Stimulated activated naive CD4-positive, alpha-beta T cell (primary cell): ENCODE data around the gene ZFAND3.
"Not testable (repeated sequence)": the region's sequence is repeated elsewhere in the genome, so short reads cannot be mapped to it uniquely, and the experiment has no call there.

Experiments
- DNase-seq, 6 experiments: peaks; one replicate each; lab custom pipeline; 2025; lab: John Stamatoyannopoulos, UW

The ZFAND3 gene

DNA sequence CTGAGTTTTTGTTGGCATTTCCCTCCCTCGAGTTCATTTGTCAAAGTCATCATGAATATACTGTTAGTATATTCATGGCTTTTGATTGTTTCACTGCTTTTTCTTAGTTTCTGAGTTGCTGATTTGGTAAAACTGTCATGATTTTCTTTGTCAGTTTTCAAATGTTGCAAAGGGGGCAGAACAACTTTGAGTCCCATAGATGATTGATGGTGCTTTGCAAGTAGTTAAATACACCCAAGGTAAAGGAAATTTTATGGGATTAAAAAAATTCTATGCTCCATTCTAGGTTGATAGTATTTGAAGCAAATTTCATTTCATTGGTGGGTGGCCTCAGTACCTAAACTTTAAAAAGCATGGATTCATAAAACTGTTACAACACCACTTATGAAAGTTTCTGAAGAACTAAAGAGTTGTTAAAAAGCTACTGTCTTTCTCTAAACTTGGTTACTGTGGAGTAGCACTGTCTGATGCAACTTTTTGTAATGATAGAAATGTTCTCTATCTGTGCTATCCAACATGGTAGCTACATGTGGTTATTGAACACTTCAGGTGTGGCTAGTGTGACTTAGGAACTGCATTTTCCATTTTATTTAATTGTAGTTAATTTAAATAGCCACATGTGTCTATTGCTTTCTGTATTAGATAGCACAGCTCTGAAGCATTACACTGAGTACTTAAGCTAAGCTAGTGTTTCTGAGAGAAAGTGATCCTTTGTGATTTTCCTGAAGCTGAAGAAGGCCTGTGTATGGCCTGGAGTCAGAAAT lies 153.6 kb downstream of the ZFAND3 start:
- no peak for DNase-seq

- no peak for DNase-seq
These were observed 154.9 kb downstream of the ZFAND3 start for GRCh38 chr6:37974381-37974780.

- DNase-seq = no peak
These were observed 155.4 kb downstream of the ZFAND3 start for GRCh38 chr6:37974943-37975342.

- DNase-seq = no peak
These were observed 158.2 kb downstream of the ZFAND3 start for GRCh38 chr6:37977715-37978114.

DNA sequence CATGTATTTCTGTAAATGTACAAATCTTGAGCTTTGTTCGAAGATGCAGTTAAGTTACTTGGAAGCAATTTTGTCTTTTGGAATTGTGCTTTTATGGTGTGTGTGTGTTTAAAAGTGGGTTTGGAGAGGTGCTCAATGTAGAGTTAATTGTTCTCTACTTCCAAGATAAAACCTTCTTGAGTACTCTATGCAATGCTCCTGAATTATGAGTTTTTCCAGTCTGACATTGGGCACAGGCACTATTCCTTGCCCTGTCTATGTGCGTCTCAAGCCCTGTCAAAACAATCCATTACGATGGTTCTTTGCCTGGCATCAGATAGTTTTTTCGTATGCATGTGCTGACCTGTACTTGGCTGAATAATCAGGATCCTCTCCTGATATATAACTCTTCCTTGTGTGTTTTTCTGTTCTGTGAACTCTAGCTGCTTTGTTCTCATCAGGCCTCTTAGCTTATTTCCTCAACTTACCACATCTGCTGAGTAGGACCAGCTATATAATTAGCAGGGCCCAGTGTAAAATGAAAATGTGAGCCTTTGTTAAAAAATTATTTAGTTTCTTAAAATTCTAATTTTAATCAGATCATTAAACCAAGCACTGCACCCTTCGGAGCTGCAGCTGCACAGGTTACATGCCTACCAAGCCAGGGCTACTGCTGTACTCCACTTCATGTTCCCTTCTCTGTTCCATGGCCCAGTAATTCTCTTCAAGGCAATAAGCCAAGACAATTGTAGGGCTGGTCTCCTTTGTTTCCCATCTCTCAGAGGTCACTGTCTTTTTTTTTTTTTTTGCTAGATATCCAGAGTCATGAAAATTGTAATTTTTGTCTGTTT lies 160.1 kb downstream of the ZFAND3 start:
- no peak for DNase-seq

DNA sequence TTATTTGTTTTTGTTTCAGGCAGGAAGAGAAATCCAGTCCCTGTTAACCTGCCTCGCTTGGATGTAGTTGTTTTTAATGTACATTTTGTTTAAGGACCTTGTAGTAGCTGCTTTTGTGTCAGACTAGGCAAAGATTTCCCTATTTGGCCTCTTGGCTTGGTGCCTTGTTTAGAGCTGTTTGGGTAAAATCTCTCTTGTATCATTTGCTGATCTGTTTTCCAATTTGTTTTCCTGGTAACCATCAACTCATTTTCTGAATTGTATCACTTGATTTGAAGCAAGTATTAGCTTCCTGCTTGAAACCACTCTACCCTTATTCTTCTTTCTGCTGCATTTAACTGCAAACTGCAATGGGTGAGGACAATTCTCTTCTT lies 160.7 kb downstream of the ZFAND3 start:
- no peak for DNase-seq

DNA sequence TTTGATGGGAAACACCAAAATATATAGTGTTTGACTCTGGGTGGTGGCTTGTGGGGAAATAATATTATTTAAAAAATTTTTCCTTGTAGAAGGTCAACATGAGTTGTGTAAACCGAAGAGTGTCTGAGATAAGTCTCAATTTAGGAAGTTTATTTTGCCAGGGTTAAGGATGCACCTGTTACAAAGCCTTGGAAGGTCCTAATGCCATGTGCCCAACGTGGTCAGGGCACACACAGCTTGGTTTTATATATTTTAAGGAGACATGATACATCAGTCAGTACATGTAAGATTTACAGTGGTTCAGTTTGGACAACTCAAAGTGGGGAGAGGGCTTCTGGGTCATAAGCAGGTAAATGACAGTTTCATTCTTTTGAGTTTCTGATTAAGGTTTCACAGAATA lies 162.1 kb downstream of the ZFAND3 start:
- no peak for DNase-seq

DNA sequence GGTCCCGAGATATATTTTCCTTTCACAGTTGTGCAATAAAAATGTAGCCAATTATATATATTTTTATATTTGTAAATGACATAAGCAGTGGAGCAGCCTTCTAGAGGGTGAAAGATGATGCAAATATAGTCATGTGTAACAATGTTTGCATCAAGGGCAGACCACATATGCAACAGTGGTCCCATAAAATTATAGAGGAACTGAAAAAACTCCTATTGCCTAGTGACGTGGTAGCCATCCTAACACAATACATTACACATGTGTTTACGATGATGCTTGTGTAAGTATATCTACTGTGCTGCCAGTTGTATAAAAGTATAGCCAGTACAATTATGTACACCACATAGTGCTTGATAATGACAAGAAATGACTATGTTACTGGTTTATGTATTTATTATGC lies 162.8 kb downstream of the ZFAND3 start:
- DNase-seq = no peak

DNA sequence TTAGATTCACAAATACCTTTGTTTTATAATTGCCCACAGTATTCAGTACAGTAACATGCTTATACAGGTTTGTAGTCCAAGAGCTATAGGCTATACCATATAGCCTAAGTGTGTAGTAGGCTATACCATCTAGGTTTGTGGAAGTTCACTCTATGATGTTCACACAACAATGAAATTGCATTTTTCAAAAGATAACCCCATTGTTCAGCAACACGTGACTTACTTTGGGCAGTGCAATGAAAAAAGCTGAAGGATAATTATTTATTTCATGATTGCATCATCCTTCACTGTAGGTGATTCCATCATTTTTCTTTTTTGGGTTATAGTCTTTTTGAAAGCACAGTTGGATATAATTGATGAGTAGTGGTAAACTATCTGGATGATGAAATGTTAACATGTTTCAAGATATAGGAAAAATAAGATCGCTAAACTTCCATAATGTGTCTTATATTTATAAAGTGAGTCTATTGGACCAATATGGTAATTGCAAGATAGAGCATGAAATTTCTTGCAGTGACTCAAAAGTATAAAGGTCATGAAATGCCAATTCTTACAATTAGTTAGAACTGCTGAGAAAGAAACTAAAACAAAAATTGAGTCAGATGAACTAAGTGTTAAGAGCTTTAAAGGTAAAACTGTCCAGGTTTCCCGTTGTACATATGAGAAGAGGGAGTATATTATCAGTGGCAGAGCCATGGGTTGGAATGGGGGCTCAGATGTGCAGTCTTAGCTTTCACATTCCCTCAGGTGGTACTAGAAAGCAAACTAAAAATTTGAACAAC lies 164.4 kb downstream of the ZFAND3 start:
- no peak for DNase-seq

DNA sequence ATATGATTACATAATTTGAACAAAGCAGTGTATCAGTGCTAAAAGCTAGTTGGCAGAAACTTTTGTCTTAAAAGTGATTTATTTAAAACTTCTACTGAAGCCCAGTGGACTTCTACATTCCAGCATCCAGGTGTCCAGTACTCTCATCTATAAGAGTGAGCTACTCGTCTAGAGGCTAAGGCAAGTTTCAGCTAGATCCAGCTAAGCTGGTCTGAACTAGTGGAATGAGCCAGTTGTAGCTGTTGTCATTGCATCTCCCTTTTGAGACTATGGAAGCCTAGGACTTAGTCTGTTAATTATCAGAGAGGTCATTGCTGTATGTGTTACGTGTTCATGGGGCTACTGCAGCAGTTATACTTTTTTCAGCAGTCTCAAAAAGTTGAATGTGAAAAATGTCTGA lies 165.1 kb downstream of the ZFAND3 start:
- DNase-seq = no peak

GRCh38 chr6:37985355-37985754 lies 165.8 kb downstream of the ZFAND3 start:
- DNase-seq = no peak

GRCh38 chr6:37987018-37987417 lies 167.5 kb downstream of the ZFAND3 start:
- no peak for DNase-seq

DNA sequence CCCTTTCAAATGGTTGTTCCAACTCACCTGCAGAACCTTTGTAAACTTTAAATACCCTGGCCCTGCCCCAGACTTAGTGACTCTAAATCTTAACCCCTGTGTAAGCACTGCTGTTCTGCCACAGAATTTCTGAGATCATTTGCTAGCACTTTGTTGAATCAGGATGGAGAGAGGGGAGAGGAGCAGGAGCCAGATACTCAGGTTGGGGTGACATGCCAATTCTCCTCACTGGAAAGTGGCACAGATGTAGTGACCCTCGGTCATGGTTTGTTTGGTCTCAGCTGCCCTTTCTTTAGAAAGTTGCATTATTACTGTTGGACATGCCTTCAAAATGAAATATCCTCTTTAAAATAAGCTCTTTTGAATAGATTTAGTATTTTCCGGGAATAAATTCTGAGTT lies 168.0 kb downstream of the ZFAND3 start:
- no peak for DNase-seq

DNA sequence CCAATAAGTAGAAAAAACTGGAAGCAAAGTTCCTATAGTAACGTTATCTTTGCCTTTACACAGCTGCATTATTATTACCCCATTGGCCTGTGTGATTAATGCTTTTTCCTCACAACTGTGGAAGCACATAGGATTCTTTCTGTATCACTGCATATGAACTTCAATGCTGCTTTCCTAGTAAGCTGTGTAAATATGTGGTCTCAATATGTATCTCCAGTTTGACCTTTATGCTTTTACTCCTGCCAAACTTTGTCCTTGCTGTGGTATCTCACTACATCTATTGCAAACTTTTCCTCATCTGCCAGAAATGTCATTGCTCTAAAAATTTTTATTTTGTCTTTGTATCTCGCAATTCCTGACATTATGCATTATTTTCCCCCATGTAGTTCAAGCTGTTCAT lies 168.6 kb downstream of the ZFAND3 start:
- DNase-seq = no peak

DNA sequence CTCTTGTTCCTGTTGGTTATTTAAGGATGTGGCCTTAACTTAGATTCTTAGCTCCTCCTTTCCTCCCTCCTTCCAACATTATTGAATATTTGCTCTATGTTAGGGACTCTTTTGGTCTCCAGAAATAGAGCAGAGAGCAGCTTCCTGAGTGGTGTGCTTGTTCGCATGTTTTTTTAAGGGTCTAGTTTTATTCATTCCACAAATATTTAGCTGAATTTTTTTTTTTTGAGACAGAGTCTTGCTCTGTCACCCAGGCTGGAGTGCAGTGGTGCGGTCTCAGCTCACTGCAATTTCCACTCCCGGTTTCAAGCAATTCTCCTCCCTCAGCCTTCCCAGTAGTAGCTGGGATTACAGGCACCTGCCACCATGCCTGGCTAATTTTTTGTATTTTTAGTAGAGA lies 169.2 kb downstream of the ZFAND3 start:
- no peak for DNase-seq

DNA sequence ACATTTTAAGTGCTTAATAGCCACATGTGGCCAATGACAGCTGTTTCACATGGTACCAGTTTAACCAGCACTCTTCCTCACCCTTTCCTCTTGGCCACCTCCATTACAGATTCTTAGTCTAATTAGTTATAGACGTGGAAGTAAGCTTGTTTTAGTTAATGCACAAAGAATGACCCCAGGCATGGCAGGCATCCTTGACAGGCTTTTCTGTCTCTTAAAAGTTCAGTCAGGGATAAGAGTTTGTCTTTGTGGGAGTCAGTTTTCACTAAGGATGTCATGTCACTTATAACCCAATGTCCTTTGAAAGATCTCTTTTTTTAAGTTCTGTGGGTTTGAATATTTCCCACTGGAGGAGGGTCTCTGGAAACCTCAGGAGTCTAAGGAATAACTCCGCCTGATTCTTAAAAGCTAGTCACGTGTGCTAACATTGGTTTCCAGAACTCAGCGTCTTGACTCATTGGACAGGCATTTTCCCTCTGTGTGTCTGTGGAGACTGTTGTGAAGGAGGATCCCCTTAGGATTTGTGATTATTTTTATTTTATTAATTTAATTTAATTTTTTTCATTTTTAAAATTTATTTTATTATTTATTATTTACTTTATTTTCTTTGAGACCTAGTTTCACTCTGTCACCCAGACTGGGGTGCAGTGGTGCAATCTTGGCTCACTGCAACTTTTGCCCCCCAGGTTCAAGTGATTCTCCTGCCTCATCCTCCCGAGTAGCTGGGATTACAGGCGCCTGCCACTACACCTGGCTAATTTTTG lies 171.4 kb downstream of the ZFAND3 start:
- no peak for DNase-seq

GRCh38 chr6:37992749-37993148 lies 173.2 kb downstream of the ZFAND3 start:
- no peak for DNase-seq

- not testable (repeated sequence) for DNase-seq
These were observed 173.7 kb downstream of the ZFAND3 start for GRCh38 chr6:37993194-37993593.

DNA sequence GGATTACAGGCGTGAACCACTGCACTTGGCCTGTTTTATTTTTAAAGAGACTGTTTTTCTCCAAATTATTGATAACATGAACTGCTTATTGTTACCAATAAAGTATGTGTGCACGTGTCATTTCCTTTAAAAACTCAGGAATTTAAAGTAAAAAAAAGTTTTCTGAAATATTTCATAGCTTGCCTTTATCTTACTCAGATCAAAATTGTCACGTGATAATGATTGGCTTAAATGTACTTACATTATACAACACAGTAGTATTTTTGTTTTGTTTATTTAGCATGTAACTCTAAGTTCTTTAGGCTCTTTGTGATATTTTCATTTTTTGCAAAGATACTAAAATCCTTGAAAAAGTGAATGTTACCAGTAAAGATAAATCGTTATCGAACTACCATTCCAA lies 174.1 kb downstream of the ZFAND3 start:
- DNase-seq = no peak

DNA sequence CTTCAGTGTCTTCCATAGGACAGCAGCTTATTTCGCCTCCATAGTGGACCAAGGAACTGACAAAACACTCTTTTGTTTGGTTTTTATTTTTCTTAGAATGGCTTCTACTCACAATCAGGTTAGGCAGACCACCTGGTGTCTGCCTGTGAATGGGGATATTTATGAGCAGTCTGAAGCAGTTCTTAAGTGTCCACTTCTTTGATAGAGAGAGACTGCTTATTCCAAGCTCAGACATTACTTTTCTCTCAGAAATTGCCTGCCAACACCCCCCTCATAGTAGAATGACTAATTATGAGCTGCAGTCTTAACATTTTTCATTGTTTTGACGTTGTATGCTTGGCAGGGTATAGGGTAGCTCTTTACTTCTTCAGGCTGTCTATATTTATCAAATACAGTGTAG lies 174.7 kb downstream of the ZFAND3 start:
- DNase-seq = no peak

- DNase-seq = no peak
These were observed 178.8 kb downstream of the ZFAND3 start for GRCh38 chr6:37998366-37998765.

DNA sequence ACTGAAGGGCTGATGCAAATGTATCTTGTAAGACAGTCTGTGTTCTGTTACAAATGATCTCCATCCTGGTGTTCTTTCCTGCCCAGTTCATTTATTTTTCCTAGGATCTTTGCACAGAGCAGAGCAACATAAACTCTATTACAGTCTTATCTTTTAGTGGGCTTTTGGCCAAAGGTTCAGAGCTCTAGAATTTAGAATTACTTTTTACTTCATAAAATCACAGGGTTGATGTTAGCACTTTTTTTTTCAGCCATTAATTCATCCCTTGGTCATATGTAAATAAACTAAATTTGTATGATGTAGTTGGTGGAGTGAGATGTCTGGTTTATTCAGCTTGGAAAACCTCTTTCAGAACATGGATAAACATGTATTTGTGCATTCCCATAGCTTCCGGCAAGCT lies 181.9 kb downstream of the ZFAND3 start:
- no peak for DNase-seq
